ENCODE data around the gene POLE2. TPM values are rescaled to one million over a fixed set of nuclear protein-coding genes. Genes with fewer than 3 reads are reported as not detected.

The POLE2 gene
- total and polyA plus RNA-seq, 2 experiments from 2014 or later: 41.9 to 53.3 TPM

DNA sequence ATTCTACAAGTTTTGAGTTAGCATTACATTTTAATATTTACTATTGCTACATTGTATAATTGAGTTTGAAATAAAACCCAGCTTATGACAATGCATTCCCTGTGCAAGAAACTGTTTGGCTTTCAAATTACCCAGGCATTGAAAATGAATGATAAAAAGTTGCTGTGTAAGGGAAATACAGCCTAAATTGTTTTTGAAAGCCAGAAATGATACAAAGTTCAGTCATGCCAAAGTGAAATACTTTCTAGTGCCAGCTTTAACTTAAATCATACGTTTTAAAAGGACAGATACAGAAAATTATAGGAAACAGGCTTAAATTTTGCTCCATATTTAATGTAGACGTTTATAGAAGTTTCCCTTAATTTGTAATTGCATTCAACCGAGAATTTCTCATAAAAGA lies 64.6 kb downstream of the POLE2 start:
- peaks cover 18% of the 10 kb centered on the region; the same call in 1 of the 2 replicates for H3K36me3 ChIP-seq (ENCODE audit: insufficient read depth)
- peaks cover 52% of the 10 kb centered on the region for H3K36me3 Mint-ChIP-seq (ENCODE audit: low read depth)
- H3K4me2 ChIP-seq: 0 out of 2 replicates have a peak overlapping the region, but pooled peaks have one; percentile 0
- no peak overlapping the region for H3K27ac ChIP-seq (ENCODE audit: low read depth)
- H2AFZ ChIP-seq: no peak overlapping the region
- H3K9me2 ChIP-seq (ENCODE audit: insufficient read depth): no peaks in the 10 kb centered on the region
- H3F3A ChIP-seq (replicated peaks; ENCODE audit: low read depth): peaks cover 6% of the 10 kb centered on the region; the same call in 1 of the 2 replicates
- H3K4me3 ChIP-seq: no peak overlapping the region
- ATAC-seq (no peak), DNase-seq (ENCODE audit: low spot score) (no peak)
- H4K20me1 ChIP-seq (replicated peaks; ENCODE audit: insufficient read depth): peaks cover 21% of the 10 kb centered on the region
- peaks cover 59% of the 10 kb centered on the region for H3K79me2 ChIP-seq (replicated peaks; ENCODE audit: insufficient read depth)
- H3K4me1 ChIP-seq (ENCODE audit: insufficient read depth): peaks cover 11% of the 10 kb centered on the region
- TF ChIP-seq, protein P1, sequence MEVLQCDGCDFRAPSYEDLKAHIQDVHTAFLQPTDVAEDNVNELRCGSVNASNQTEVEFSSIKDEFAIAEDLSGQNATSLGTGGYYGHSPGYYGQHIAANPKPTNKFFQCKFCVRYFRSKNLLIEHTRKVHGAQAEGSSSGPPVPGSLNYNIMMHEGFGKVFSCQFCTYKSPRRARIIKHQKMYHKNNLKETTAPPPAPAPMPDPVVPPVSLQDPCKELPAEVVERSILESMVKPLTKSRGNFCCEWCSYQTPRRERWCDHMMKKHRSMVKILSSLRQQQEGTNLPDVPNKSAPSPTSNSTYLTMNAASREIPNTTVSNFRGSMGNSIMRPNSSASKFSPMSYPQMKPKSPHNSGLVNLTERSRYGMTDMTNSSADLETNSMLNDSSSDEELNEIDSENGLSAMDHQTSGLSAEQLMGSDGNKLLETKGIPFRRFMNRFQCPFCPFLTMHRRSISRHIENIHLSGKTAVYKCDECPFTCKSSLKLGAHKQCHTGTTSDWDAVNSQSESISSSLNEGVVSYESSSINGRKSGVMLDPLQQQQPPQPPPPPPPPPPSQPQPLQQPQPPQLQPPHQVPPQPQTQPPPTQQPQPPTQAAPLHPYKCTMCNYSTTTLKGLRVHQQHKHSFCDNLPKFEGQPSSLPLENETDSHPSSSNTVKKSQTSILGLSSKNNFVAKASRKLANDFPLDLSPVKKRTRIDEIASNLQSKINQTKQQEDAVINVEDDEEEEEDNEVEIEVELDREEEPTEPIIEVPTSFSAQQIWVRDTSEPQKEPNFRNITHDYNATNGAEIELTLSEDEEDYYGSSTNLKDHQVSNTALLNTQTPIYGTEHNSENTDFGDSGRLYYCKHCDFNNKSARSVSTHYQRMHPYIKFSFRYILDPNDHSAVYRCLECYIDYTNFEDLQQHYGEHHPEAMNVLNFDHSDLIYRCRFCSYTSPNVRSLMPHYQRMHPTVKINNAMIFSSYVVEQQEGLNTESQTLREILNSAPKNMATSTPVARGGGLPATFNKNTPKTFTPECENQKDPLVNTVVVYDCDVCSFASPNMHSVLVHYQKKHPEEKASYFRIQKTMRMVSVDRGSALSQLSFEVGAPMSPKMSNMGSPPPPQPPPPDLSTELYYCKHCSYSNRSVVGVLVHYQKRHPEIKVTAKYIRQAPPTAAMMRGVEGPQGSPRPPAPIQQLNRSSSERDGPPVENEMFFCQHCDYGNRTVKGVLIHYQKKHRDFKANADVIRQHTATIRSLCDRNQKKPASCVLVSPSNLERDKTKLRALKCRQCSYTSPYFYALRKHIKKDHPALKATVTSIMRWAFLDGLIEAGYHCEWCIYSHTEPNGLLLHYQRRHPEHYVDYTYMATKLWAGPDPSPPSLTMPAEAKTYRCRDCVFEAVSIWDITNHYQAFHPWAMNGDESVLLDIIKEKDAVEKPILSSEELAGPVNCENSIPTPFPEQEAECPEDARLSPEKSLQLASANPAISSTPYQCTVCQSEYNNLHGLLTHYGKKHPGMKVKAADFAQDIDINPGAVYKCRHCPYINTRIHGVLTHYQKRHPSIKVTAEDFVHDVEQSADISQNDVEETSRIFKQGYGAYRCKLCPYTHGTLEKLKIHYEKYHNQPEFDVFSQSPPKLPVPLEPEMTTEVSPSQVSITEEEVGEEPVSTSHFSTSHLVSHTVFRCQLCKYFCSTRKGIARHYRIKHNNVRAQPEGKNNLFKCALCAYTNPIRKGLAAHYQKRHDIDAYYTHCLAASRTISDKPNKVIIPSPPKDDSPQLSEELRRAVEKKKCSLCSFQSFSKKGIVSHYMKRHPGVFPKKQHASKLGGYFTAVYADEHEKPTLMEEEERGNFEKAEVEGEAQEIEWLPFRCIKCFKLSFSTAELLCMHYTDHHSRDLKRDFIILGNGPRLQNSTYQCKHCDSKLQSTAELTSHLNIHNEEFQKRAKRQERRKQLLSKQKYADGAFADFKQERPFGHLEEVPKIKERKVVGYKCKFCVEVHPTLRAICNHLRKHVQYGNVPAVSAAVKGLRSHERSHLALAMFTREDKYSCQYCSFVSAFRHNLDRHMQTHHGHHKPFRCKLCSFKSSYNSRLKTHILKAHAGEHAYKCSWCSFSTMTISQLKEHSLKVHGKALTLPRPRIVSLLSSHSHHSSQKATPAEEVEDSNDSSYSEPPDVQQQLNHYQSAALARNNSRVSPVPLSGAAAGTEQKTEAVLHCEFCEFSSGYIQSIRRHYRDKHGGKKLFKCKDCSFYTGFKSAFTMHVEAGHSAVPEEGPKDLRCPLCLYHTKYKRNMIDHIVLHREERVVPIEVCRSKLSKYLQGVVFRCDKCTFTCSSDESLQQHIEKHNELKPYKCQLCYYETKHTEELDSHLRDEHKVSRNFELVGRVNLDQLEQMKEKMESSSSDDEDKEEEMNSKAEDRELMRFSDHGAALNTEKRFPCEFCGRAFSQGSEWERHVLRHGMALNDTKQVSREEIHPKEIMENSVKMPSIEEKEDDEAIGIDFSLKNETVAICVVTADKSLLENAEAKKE (CRISPR knock-in tag; IDR thresholded peaks at IDR 0.05): no peak
- TF ChIP-seq EZH2 (IDR thresholded peaks at IDR 0.05; ENCODE audit: low read depth, unreplicated experiment) (no peak), STAT1 (IDR thresholded peaks at IDR 0.05; ENCODE audit: unreplicated experiment) (no peak)
- no peaks in the 10 kb centered on the region for H3K9me3 Mint-ChIP-seq
- H3K27ac Mint-ChIP-seq: no peak overlapping the region
- no peaks in the 10 kb centered on the region for H3K27me3 ChIP-seq (ENCODE audit: insufficient read depth)
- H3K4me3 Mint-ChIP-seq: no peak overlapping the region
- peaks cover 18% of the 10 kb centered on the region for H3K4me1 Mint-ChIP-seq
- peaks cover 1% of the 10 kb centered on the region for H3K27me3 Mint-ChIP-seq (ENCODE audit: insufficient read depth, low read depth, poor library complexity)

DNA sequence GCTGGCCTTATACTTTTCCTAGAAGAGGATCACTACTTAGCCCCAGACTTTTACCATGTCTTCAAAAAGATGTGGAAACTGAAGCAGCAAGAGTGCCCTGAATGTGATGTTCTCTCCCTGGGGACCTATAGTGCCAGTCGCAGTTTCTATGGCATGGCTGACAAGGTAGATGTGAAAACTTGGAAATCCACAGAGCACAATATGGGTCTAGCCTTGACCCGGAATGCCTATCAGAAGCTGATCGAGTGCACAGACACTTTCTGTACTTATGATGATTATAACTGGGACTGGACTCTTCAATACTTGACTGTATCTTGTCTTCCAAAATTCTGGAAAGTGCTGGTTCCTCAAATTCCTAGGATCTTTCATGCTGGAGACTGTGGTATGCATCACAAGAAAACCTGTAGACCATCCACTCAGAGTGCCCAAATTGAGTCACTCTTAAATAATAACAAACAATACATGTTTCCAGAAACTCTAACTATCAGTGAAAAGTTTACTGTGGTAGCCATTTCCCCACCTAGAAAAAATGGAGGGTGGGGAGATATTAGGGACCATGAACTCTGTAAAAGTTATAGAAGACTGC lies 65.9 kb downstream of the POLE2 start:
- Mint-ChIP-seq H3K9me3 (no peaks in the 10 kb centered on the region), H3K36me3 (ENCODE audit: low read depth) (peaks cover 54% of the 10 kb centered on the region), H3K27me3 (ENCODE audit: insufficient read depth, low read depth, poor library complexity) (peaks cover 1% of the 10 kb centered on the region), H3K27ac (no peak overlapping the region), H3K4me3 (peak overlapping the region; percentile 99), H3K4me1 (peaks cover 18% of the 10 kb centered on the region)
- peak overlapping the region; percentile 92 for H3K4me2 ChIP-seq
- peaks cover 20% of the 10 kb centered on the region; the same call in 1 of the 2 replicates for H3K36me3 ChIP-seq (ENCODE audit: insufficient read depth)
- H3K79me2 ChIP-seq (replicated peaks; ENCODE audit: insufficient read depth): peaks cover 58% of the 10 kb centered on the region
- H3K27ac ChIP-seq (ENCODE audit: low read depth): no peak overlapping the region
- peak overlapping the region; percentile 94 for H3K4me3 ChIP-seq
- DNase-seq (ENCODE audit: low spot score) (no peak), ATAC-seq (no peak)
- H2AFZ ChIP-seq: no peak overlapping the region
- peaks cover 16% of the 10 kb centered on the region for H3F3A ChIP-seq (replicated peaks; ENCODE audit: low read depth)
- H3K9me2 ChIP-seq (ENCODE audit: insufficient read depth): no peaks in the 10 kb centered on the region
- peaks cover 27% of the 10 kb centered on the region for H4K20me1 ChIP-seq (replicated peaks; ENCODE audit: insufficient read depth)
- no peaks in the 10 kb centered on the region for H3K27me3 ChIP-seq (ENCODE audit: insufficient read depth)
- peaks cover 11% of the 10 kb centered on the region for H3K4me1 ChIP-seq (ENCODE audit: insufficient read depth)
- TF ChIP-seq JUNB (IDR thresholded peaks at IDR 0.05; ENCODE audit: unreplicated experiment) (no peak), EZH2phosphoT487 (IDR thresholded peaks at IDR 0.05; ENCODE audit: unreplicated experiment) (no peak), EZH2 (IDR thresholded peaks at IDR 0.05; ENCODE audit: low read depth, unreplicated experiment) (no peak), ZNF114 (CRISPR knock-in tag; IDR thresholded peaks at IDR 0.05) (no peak), POLR2AphosphoS5 (IDR thresholded peaks at IDR 0.05; ENCODE audit: low read depth) (no peak)

Data from GM23338 (cell line).